RWPE2 (cell line): ENCODE measurements around the gene INPP1.
"Not testable (repeated sequence)": the region's sequence is repeated elsewhere in the genome, so short reads cannot be mapped to it uniquely, and the experiment has no call there.

ENCODE experiments used
- ATAC-seq: fragments of 200-7000 bp; cut with Tn5 transposase; 3 replicates; pipeline ENCODE4 v1.9.1; 2021; ENCODE audit warnings: low read depth
- DNase-seq: peaks from one replicate; pipeline ENCODE4 v3.0.0-alpha.2; 2020; ENCODE audit warnings: low spot score
- H3K27ac ChIP-seq: fragments of 450-650 bp; 2 replicates; pipeline ENCODE4 v1.5.1; 2017; ENCODE audit warnings: mild to moderate bottlenecking; ENCODE audit not compliant: poor library complexity, severe bottlenecking
- H3K27me3 ChIP-seq: fragments of 250-450 bp; sonication (Bioruptor Pico); 2 replicates; pipeline ENCODE4 v1.5.1; 2021; ENCODE audit warnings: mild to moderate bottlenecking, moderate library complexity; ENCODE audit not compliant: insufficient read depth, poor library complexity, severe bottlenecking
- H3K36me3 ChIP-seq: fragments of 250-450 bp; sonication (Bioruptor Pico); 2 replicates; pipeline ENCODE4 v1.5.1; 2020; ENCODE audit warnings: low read depth, mild to moderate bottlenecking, moderate library complexity
- H3K4me1 ChIP-seq: fragments of 250-450 bp; sonication (Bioruptor Pico); 2 replicates; pipeline ENCODE4 v1.5.1; 2021; ENCODE audit warnings: mild to moderate bottlenecking, moderate library complexity; ENCODE audit not compliant: insufficient read depth, poor library complexity, severe bottlenecking
- H3K4me3 ChIP-seq: fragments of 250-450 bp; sonication (Bioruptor Pico); 2 replicates; pipeline ENCODE4 v1.5.1; 2021; ENCODE audit warnings: mild to moderate bottlenecking, moderate library complexity; ENCODE audit not compliant: severe bottlenecking
- H3K9me3 ChIP-seq: fragments of 250-450 bp; sonication (Bioruptor Pico); 2 replicates; pipeline ENCODE4 v1.5.1; 2021; ENCODE audit warnings: mild to moderate bottlenecking, moderate library complexity; ENCODE audit not compliant: severe bottlenecking
- CTCF ChIP-seq: fragments of 450-650 bp; IDR thresholded peaks from one replicate; pipeline ENCODE4 v1.5.1; 2017; ENCODE audit warnings: mild to moderate bottlenecking, moderate library complexity; ENCODE audit not compliant: poor library complexity, severe bottlenecking

The INPP1 gene

DNA sequence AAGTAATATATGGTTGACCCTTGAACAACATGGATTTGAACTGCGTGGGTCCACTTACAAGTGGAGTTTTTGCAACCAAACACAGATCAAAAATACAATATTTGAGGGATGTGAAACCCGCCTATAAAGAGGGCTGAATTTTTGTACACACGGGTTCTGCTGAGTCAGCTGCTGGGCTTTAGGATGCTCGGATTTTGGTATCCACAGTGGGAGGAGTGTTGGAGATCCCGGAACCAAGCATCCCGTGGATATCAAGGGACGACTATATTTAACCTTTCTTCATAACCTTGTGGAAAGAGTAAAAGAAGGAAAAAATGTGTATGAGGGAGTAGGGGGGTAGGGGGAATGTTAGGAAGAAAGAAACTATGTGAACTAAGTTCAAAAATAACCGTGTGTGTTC lies 10.0 kb upstream of the INPP1 start:
- H3K4me1 ChIP-seq = peaks cover 7% of the 10 kb centered on the region
- no peak for TF ChIP-seq CTCF
- no peaks in the 10 kb centered on the region for H3K36me3 ChIP-seq
- no peak overlapping the region for H3K27ac ChIP-seq
- ATAC-seq = no peak
- no peaks in the 10 kb centered on the region for H3K9me3 ChIP-seq
- H3K27me3 ChIP-seq = no peaks in the 10 kb centered on the region
- no peak overlapping the region for H3K4me3 ChIP-seq
- no peak for DNase-seq

- peaks cover 7% of the 10 kb centered on the region for H3K4me1 ChIP-seq
- ATAC-seq (no peak), DNase-seq (no peak)
- TF ChIP-seq CTCF = no peak
- no peaks in the 10 kb centered on the region for H3K27me3 ChIP-seq
- H3K9me3 ChIP-seq = no peaks in the 10 kb centered on the region
- no peak overlapping the region for H3K4me3 ChIP-seq
- H3K27ac ChIP-seq = no peak overlapping the region
- H3K36me3 ChIP-seq = no peaks in the 10 kb centered on the region
Measured at GRCh38 chr2:190333928-190334327, 9.5 kb upstream of the INPP1 start.

- H3K27me3 ChIP-seq = no peaks in the 10 kb centered on the region
- no peak for ATAC-seq
- TF ChIP-seq CTCF = no peak
- H3K9me3 ChIP-seq = no peaks in the 10 kb centered on the region
- H3K27ac ChIP-seq = no peak overlapping the region
- no peaks in the 10 kb centered on the region for H3K36me3 ChIP-seq
- no peak overlapping the region for H3K4me3 ChIP-seq
- H3K4me1 ChIP-seq = peaks cover 7% of the 10 kb centered on the region
- no peak for DNase-seq
Measured at GRCh38 chr2:190334479-190335224, 8.7 kb upstream of the INPP1 start.

GRCh38 chr2:190335225-190335559 lies 8.2 kb upstream of the INPP1 start:
- ATAC-seq (no peak), DNase-seq (no peak)
- H3K4me1 ChIP-seq = peaks cover 7% of the 10 kb centered on the region
- no peak for TF ChIP-seq CTCF
- H3K27ac ChIP-seq = no peak overlapping the region
- H3K4me3 ChIP-seq = no peak overlapping the region
- H3K27me3 ChIP-seq = no peaks in the 10 kb centered on the region
- no peaks in the 10 kb centered on the region for H3K9me3 ChIP-seq
- no peaks in the 10 kb centered on the region for H3K36me3 ChIP-seq

- not testable (repeated sequence) for H3K27me3 ChIP-seq, H3K4me3 ChIP-seq, ATAC-seq, H3K4me1 ChIP-seq, DNase-seq, H3K36me3 ChIP-seq, H3K27ac ChIP-seq, H3K9me3 ChIP-seq
Measured at GRCh38 chr2:190335584-190335983, 7.8 kb upstream of the INPP1 start.
